HG02884 (cell line): ENCODE results near the gene CYTL1.

Experiments used
- ATAC-seq: cut with Tn5 transposase; IDR thresholded peaks from one replicate; pipeline ENCODE4 v1.9.1; 2021; ENCODE audit warnings: mild to moderate bottlenecking, moderate library complexity; ENCODE audit not compliant: unreplicated experiment

Gene CYTL1

GRCh38 chr4:4971796-4972195 is 47.5 kb downstream of the CYTL1 start:
- ATAC-seq: no peak

- no peak for ATAC-seq
These were observed 50.0 kb downstream of the CYTL1 start for GRCh38 chr4:4969298-4969697.

GRCh38 chr4:4968161-4968725 is 51.0 kb downstream of the CYTL1 start:
- ATAC-seq: no peak
